ENCODE data around the gene ZNF324. TPM values are rescaled to one million over a fixed set of nuclear protein-coding genes. Genes with fewer than 3 reads are reported as not detected.

ZNF324 gene
- total RNA-seq, 1 donor from 2014 or later, result 8.9 TPM

DNA sequence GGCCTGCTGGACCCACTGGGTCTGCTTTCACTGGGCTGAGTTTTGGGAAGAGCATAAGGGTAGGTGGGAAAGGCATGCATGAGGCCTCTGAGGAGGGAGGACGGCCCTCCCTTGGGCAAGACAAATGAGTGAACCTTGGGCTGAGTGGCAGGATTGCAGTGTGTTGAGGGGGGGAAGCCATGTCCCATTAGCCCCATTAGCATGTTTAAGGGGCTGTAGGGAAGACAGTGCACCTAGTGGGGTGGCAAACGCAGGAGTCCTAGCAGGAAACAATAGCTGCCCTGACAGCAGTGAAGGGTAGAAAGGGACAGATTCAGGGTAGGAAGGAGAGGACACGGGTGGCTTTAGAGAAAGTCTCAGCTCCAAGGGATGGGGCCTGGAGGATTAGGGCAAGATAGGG is 55.8 kb downstream of the ZNF324 start:
- no peak for DNase-seq (ENCODE audit: low read depth in 2 of 2)

Other genes with a start within 250 kb of the ZNF324 start
- gene ZNF544, start 238.2 kb upstream of the ZNF324 start, total RNA-seq, result 39.0 and 47.8 TPM in 2 replicates
- 3.0 and 4.8 TPM in 2 replicates for gene ZNF8, start 188.1 kb upstream of the ZNF324 start, total RNA-seq
- gene ERVK3-1, start 161.7 kb upstream of the ZNF324 start, total RNA-seq, result 11.4 and 18.7 TPM in 2 replicates
- 1.7 and 2.4 TPM in 2 replicates for gene ZSCAN22, start 140.1 kb upstream of the ZNF324 start, total RNA-seq
- gene A1BG, start 113.6 kb upstream of the ZNF324 start, total RNA-seq, result 4.3 and 5.4 TPM in 2 replicates
- 0.51 and 0.89 TPM in 2 replicates for gene ZNF497, start 104.3 kb upstream of the ZNF324 start, total RNA-seq
- 1.7 and 3.7 TPM in 2 replicates for gene ZNF837, start 86.0 kb upstream of the ZNF324 start, total RNA-seq
- 2,588 and 2,654 TPM in 2 replicates for gene RPS5, start 79.8 kb upstream of the ZNF324 start, total RNA-seq
- gene RNF225, start 71.4 kb upstream of the ZNF324 start, total RNA-seq, result not detected in 2 replicates
- gene ZNF584, start 58.4 kb upstream of the ZNF324 start, total RNA-seq, result 7.7 and 9.5 TPM in 2 replicates
- 4.1 and 6.2 TPM in 2 replicates for gene ZNF132, start 26.9 kb upstream of the ZNF324 start, total RNA-seq
- 6.0 and 7.6 TPM in 2 replicates for gene ZNF324B, start 15.5 kb upstream of the ZNF324 start, total RNA-seq
- 3.2 and 5.7 TPM in 2 replicates for gene ZNF446, start 9.3 kb downstream of the ZNF324 start, total RNA-seq
- gene SLC27A5, start 44.9 kb downstream of the ZNF324 start, total RNA-seq, result 10.1 and 10.9 TPM in 2 replicates
- 3.5 and 5.7 TPM in 2 replicates for gene ZBTB45, start 52.7 kb downstream of the ZNF324 start, total RNA-seq
- 339 and 348 TPM in 2 replicates for gene TRIM28, start 77.0 kb downstream of the ZNF324 start, total RNA-seq
- gene CHMP2A, start 88.0 kb downstream of the ZNF324 start, total RNA-seq, result 90.8 and 112 TPM in 2 replicates
- 60.4 and 80.1 TPM in 2 replicates for gene UBE2M, start 91.5 kb downstream of the ZNF324 start, total RNA-seq
- gene MZF1, start 106.3 kb downstream of the ZNF324 start, total RNA-seq, result 5.1 and 11.1 TPM in 2 replicates